Astrocyte of the cerebellum (primary cell): ENCODE measurements around the gene LINC01488.

ENCODE experiments used
- DNase-seq: peaks from one replicate; pipeline ENCODE4 v3.0.0-alpha.2; 2011; ENCODE audit warnings: low read depth
- H3K4me3 ChIP-seq: 2 replicates; pipeline ENCODE4 v1.5.1; 2011; ENCODE audit warnings: mild to moderate bottlenecking, low read depth, low read length, moderate library complexity
- in situ Hi-C: cut with HindIII; loops from 2 replicates; pipeline ENCODE4 v1.10.0; 2017; ENCODE audit warnings: low sequenced_read_pairs
- TF ChIP-seq, protein P1 (sequence below): IDR thresholded peaks from 2 replicates; pipeline ENCODE4 v1.5.1; 2012; ENCODE audit warnings: low read length, low read depth, moderate library complexity, mild to moderate bottlenecking; ENCODE audit errors: missing control alignments

The LINC01488 gene

DNA sequence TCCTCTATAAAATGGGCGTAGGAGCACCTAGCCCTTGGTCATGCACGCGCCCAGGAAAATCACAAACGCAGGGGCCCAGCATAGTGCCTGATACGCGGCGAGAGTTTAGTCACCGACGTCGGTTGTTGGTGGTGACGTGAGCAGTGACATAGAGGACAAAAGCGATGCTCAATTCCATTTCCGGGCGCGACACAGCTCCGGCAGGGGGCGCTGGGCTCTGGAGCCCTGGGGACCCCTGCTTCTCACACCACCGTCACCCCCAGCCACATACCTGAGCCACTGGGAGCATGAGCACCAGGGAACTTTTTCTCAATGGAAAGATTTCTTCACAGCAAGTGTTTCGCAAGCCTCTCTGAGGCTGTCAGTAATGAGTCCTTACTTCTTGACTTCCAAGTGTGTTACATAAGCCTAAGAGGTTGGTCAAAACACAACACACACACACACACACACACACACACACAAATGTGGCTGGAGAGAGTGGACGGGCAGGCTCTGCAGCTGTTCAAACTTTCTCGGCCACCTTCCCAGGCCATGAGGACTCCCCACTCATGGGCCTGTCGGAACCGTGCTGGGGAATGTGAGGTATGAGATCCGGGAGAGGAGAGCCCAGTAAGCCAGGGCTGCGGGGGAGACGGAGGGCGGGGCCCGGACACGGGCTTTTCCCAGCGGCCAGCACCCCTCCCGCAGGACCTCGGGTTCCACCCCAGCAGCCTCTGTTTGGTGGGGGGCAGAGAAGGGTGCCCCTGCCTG is 36.9 kb upstream of the LINC01488 start:
- H3K4me3 ChIP-seq, result no peak overlapping the region
- DNase-seq, result no peak
- TF ChIP-seq, protein P1, sequence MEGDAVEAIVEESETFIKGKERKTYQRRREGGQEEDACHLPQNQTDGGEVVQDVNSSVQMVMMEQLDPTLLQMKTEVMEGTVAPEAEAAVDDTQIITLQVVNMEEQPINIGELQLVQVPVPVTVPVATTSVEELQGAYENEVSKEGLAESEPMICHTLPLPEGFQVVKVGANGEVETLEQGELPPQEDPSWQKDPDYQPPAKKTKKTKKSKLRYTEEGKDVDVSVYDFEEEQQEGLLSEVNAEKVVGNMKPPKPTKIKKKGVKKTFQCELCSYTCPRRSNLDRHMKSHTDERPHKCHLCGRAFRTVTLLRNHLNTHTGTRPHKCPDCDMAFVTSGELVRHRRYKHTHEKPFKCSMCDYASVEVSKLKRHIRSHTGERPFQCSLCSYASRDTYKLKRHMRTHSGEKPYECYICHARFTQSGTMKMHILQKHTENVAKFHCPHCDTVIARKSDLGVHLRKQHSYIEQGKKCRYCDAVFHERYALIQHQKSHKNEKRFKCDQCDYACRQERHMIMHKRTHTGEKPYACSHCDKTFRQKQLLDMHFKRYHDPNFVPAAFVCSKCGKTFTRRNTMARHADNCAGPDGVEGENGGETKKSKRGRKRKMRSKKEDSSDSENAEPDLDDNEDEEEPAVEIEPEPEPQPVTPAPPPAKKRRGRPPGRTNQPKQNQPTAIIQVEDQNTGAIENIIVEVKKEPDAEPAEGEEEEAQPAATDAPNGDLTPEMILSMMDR, result peak; percentile 31
- in situ Hi-C loops, result no loop called here

DNA sequence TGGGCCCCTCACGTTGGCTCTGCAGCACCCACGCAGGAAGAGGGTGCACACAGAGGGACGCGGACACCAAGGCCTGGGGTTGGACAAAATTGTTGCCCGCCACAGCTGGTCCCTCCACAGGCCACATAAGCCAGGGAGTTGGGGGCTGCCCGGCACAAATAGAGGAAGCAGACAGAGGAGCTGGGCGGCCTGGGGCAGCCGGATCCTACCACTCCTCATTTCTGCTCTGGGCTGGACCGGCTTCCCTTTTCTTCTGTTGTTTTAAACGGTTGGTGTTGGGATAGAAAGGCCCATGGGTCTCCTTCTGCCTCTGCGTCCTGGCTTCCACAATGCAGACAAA is 36.4 kb upstream of the LINC01488 start:
- in situ Hi-C loops, result no loop called here
- H3K4me3 ChIP-seq, result no peak overlapping the region

DNA sequence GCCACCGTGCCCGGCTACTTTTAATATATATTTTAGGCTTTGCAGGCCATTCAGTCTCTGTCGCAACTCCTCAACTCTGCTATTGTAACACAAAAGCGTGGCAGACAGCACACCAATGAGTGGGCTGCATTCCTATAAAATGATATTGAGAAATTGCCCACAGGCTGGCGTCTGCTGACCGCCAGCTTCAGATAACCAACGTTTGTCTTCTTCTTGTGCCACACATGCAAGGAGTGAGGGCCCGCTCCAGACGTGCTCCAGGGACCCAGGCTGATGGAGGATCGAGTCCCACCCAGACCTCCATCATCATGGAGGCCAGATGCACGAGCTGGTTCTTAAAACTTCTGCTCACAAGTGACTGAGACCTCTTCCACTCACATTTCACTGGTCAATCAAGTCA is 35.4 kb upstream of the LINC01488 start:
- TF ChIP-seq, protein P1, result no peak
- in situ Hi-C loops, result no loop called here
- no peak overlapping the region for H3K4me3 ChIP-seq

More for the DNA sequence above, 36.4 kb upstream of the LINC01488 start:
- TF ChIP-seq, protein P1, result no peak
- no peak for DNase-seq

GRCh38 chr11:69447786-69448185 is 33.7 kb upstream of the LINC01488 start:
- in situ Hi-C loops, result no loop called here
- H3K4me3 ChIP-seq, result no peak overlapping the region
- DNase-seq, result no peak
- TF ChIP-seq, protein P1, result no peak

More for the DNA sequence above, 35.4 kb upstream of the LINC01488 start:
- no peak for DNase-seq

DNA sequence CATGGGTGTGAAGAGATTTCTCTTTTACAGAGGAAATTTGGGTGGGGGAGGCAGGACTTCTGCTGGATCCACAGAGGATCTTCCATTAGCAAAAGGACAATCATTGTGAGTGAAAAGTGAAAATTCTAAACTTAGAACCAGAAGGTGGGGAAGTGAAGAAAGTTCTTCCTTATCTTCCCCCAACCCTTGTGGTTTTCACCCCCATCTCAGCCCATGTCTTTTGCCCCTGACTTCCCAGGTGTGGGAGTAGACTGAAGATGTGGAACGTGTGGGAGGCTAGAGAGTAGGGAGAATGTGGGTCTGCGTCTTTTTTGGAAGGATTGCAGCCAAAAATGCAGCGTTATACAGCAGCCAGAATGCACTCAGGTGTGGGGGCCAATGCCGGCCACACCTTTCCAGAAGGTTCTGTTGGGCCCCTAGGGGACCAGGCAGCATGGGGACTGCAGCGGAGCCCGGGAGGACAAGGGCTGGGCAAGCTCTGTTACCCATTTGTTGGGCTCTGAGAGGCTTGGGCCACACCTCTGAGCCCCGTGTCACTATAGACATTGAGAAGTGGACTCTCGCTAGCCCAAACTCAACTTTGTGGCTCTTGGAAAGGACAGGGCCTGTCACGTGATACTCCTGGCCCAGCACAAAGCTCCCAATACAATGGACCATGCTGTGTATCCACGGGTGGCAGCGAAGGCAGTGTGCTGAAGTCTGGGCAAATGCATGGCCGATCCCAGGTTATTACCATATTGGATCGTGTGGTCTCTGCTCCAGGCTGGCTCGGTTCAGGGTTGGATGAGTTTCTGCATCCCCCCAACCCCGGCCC is 32.8 kb upstream of the LINC01488 start:
- no peak overlapping the region for H3K4me3 ChIP-seq
- no peak for DNase-seq
- in situ Hi-C loops, result no loop called here
- TF ChIP-seq, protein P1, result no peak

DNA sequence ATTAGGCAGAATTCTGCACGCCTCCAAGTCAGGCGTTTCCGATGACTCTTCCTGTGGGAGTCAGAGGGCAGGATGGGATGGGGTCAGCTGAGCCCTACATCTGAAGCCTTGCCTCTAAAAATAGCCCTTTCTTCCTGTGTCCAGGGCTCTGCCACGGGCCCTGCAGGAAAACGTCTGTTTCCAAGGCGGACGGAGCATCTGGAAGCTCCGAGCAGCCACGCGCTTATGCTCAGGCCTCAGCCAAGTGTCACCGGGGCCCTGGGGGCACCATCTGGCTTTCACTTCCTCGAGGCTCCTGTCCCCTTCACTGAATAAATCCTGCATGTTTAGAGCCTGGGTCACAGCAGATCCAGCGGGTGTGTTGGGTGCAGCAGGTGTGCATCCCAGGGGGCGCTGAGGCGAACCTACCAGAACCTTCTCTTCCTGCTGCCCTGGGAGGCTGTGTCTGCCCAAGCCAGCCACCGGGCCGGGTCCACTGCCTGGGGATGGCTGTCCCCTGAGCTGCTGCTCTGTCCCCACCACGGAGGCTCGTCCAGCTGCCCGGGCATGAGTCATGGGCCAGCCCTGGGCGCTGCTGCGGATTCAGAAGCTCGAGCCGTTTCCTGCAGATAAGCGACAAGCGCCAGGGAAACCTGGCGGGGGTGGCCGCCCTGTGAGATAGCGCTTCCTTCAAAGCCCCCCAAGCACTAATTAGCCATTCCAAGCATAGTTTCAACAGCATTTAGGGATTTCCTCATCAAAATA is 32.0 kb upstream of the LINC01488 start:
- TF ChIP-seq, protein P1, result no peak
- no peak for DNase-seq
- in situ Hi-C loops, result no loop called here
- H3K4me3 ChIP-seq, result no peak overlapping the region
